ENCODE measurements around the gene PTPRS.
A peak's percentile ranks its signal among the peaks of the same experiment; 100 is the strongest.

PTPRS gene

GRCh38 chr19:5304486-5304885 is 36.1 kb downstream of the PTPRS start:
- no peak for DNase-seq

GRCh38 chr19:5303208-5303607 is 37.4 kb downstream of the PTPRS start:
- DNase-seq: no peak

- DNase-seq: no peak
These were observed 38.2 kb downstream of the PTPRS start for GRCh38 chr19:5302396-5302795.

- DNase-seq: no peak
These were observed 41.5 kb downstream of the PTPRS start for GRCh38 chr19:5299137-5299536.

- no peak for DNase-seq
These were observed 42.1 kb downstream of the PTPRS start for GRCh38 chr19:5298471-5298901.

GRCh38 chr19:5297272-5297669 is 43.3 kb downstream of the PTPRS start:
- no peak for DNase-seq

- no peak for DNase-seq
These were observed 43.9 kb downstream of the PTPRS start for GRCh38 chr19:5296457-5297271.

GRCh38 chr19:5296021-5296420 is 44.6 kb downstream of the PTPRS start:
- DNase-seq: no peak

GRCh38 chr19:5294403-5295160 is 46.0 kb downstream of the PTPRS start:
- DNase-seq: no peak

GRCh38 chr19:5293612-5294378 is 46.8 kb downstream of the PTPRS start:
- DNase-seq: peak; percentile 53

GRCh38 chr19:5292822-5293611 is 47.6 kb downstream of the PTPRS start:
- peak; percentile 42 for DNase-seq

- no peak for DNase-seq
These were observed 48.2 kb downstream of the PTPRS start for GRCh38 chr19:5292453-5292821.

GRCh38 chr19:5291588-5292193 is 48.9 kb downstream of the PTPRS start:
- DNase-seq: no peak
